ENCODE data around the gene SLC4A2.

The SLC4A2 gene

GRCh38 chr7:151080522-151081169, 21.3 kb downstream of the SLC4A2 start, which contains the start of gene FASTK (continued):
- no peak for TF ChIP-seq ZNF830 (tag by site-specific recombination; IDR thresholded peaks at IDR 0.05; ENCODE audit: low read depth)
- no peak for TF ChIP-seq ZBTB21 (tag by site-specific recombination; IDR thresholded peaks at IDR 0.05)
- no peak for TF ChIP-seq HOXC10 (CRISPR knock-in tag; IDR thresholded peaks at IDR 0.05)
- no peak for TF ChIP-seq ZNF140 (tag by site-specific recombination; IDR thresholded peaks at IDR 0.05)
- TF ChIP-seq KLF16 (tag by site-specific recombination; IDR thresholded peaks at IDR 0.05), result 0 out of 2 replicates have a peak, but pooled peaks have one; percentile 6
- no peak for TF ChIP-seq ZNF10 (tag by site-specific recombination; IDR thresholded peaks at IDR 0.05)
- TF ChIP-seq ZNF48 (tag by site-specific recombination; IDR thresholded peaks at IDR 0.05), result no peak
- peak; percentile 80 for TF ChIP-seq KLF8 (tag by site-specific recombination; IDR thresholded peaks at IDR 0.05)
- TF ChIP-seq ZNF398 (tag by site-specific recombination; IDR thresholded peaks at IDR 0.05), result peak; percentile 31; the same call in 1 of the 2 replicates
- TF ChIP-seq BCL6B (tag by site-specific recombination; IDR thresholded peaks at IDR 0.05), result no peak
- no peak for TF ChIP-seq ZNF792 (tag by site-specific recombination; IDR thresholded peaks at IDR 0.05)
- TF ChIP-seq ZBTB49 (tag by site-specific recombination; IDR thresholded peaks at IDR 0.05; ENCODE audit: low read depth), result no peak
- peak; percentile 33; the same call in 1 of the 2 replicates for TF ChIP-seq ZBTB44 (tag by site-specific recombination; IDR thresholded peaks at IDR 0.05)
- TF ChIP-seq ZNF654 (tag by site-specific recombination; IDR thresholded peaks at IDR 0.05; ENCODE audit: low read depth), result no peak
- TF ChIP-seq ZNF266 (tag by site-specific recombination; IDR thresholded peaks at IDR 0.05; ENCODE audit: low read depth), result no peak
- no peak for TF ChIP-seq PRDM2 (tag by site-specific recombination; IDR thresholded peaks at IDR 0.05; ENCODE audit: borderline replicate concordance)
- peak; percentile 67; the same call in 1 of the 2 replicates for TF ChIP-seq ZNF660 (tag by site-specific recombination; IDR thresholded peaks at IDR 0.05)
- no peak for TF ChIP-seq ZFP69B (tag by site-specific recombination; IDR thresholded peaks at IDR 0.05)
- TF ChIP-seq KLF17 (tag by site-specific recombination; IDR thresholded peaks at IDR 0.05), result no peak; the same call in 1 of the 2 replicates
- no peak for TF ChIP-seq ZNF449 (tag by site-specific recombination; IDR thresholded peaks at IDR 0.05)
- TF ChIP-seq KLF9 (tag by site-specific recombination; IDR thresholded peaks at IDR 0.05; ENCODE audit: low read depth), result no peak
- no peak for TF ChIP-seq ZNF555 (tag by site-specific recombination; conservative IDR thresholded peaks at IDR 0.05)
- TF ChIP-seq ZNF473 (tag by site-specific recombination; IDR thresholded peaks at IDR 0.05), result no peak
- no peak for TF ChIP-seq ZNF658 (tag by site-specific recombination; IDR thresholded peaks at IDR 0.05)
